Large intestine (tissue), 3 donors: ENCODE data around the gene TSR3. TPM values are rescaled to one million over a fixed set of nuclear protein-coding genes. Genes with fewer than 3 reads are reported as not detected.

Experiments used
- DNase-seq, 2 donors: peaks; one replicate each; pipeline versions ENCODE4 v3.0.0 to v3.0.0-alpha.2; 2013
- H3K27ac ChIP-seq: one replicate; pipeline ENCODE4 v1.5.1; 2013; ENCODE audit warnings: low read length
- H3K27me3 ChIP-seq: 2 replicates; pipeline ENCODE4 v1.6.1; 2013; ENCODE audit warnings: low read length; ENCODE audit not compliant: control insufficient read depth, insufficient read depth
- H3K36me3 ChIP-seq: 2 replicates; pipeline ENCODE4 v1.6.1; 2013; ENCODE audit warnings: low read length; ENCODE audit not compliant: control insufficient read depth, insufficient read depth
- H3K4me1 ChIP-seq: one replicate; pipeline ENCODE4 v1.6.1; 2013; ENCODE audit warnings: low read length; ENCODE audit not compliant: control insufficient read depth, insufficient read depth
- H3K4me3 ChIP-seq: one replicate; pipeline ENCODE4 v1.5.1; 2013; ENCODE audit warnings: low read length
- H3K9me3 ChIP-seq: one replicate; pipeline ENCODE4 v1.6.1; 2013; ENCODE audit warnings: mild to moderate bottlenecking, low read depth, low read length, moderate library complexity; ENCODE audit not compliant: control insufficient read depth
- WGBS: methylation state at CpG from one replicate; pipeline ENCODE4 v1.1.5; 2013; ENCODE audit warnings: low lambda C conversion rate; ENCODE audit not compliant: insufficient coverage; 5-methylcytosine and 5-hydroxymethylcytosine counted together
- polyA plus RNA-seq: library from polyadenylated mRNA; unstranded; fragments of 120-200 nt; gene quantifications from one replicate; pipeline ENCODE4 v1.2.1, GENCODE V29; 2013

The TSR3 gene
- polyA plus RNA-seq, 1 donor, result 40.0 TPM

DNA sequence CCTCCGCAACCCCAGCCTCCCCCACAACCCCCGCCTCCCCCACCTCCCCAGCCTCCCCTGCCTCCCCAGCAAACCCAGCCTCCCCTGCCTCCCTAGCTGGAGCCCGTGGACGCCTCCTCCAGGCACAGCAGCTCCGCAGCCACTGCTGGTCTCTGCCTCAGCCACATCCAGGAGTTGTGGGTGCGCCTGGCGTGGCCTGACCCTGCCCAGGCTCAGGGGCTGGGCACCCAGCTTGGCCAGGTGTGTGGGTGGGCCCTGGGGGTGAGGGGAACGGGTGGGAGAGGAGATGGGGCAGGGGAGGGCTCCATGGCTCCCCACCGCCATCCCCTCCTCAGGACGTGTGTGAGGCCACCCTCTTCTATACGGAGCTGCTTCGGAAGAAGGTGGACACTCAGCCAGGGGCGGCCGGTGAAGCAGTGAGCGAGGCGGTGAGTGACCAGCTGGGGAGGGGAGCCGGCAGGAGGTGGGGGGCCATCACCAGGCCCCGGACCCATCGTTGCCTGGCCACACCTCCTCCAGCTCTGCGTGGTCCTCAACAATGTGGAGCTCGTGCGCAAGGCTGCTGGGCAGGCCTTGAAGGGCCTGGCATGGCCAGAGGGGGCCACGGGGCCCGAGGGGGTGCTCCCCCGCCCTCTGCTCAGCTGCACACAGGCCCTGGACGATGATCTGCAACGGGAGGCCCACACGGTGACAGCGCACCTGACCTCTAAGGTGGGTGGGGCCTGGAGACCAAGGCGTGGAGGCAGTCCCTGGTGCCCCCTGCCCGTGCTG, 5.8 kb downstream of the TSR3 start:
- peaks cover 32% of the 10 kb centered on the region for H3K36me3 ChIP-seq
- H3K4me1 ChIP-seq, result peaks cover 12% of the 10 kb centered on the region
- DNase-seq, result no peak

DNA sequence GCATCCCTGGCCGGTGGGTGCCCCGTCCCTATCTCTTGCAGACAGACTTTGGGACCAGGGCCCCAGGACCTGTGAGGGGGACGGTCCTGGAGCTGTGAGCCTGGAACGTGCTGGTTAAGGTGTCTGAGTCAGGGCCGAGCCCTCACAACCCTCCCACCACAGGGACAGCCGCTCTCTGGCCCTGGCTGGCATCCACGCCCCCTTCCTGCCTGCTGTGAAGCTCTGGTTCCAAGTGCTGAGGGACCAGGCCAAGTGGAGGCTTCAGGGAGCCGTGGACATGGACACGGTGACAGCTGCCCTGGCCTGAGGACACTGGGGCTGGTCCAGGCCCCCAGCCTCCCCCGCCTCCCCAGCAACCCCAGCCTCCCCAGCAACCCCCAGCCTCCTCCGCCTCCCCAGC, 6.6 kb downstream of the TSR3 start:
- no peak for DNase-seq
- WGBS, result no CpG with 5 or more reads among the region's 11 CpGs
- Histone ChIP-seq H3K27me3 (no peaks in the 10 kb centered on the region), H3K9me3 (no peaks in the 10 kb centered on the region), H3K27ac (no peak overlapping the region), H3K4me3 (no peak overlapping the region), H3K36me3 (peaks cover 27% of the 10 kb centered on the region), H3K4me1 (peaks cover 12% of the 10 kb centered on the region)

More for the DNA sequence above, 5.8 kb downstream of the TSR3 start:
- Histone ChIP-seq H3K27ac (no peak overlapping the region), H3K9me3 (no peaks in the 10 kb centered on the region), H3K27me3 (no peaks in the 10 kb centered on the region), H3K4me3 (no peak overlapping the region)
- whole genome bisulfite sequencing, result no CpG with 5 or more reads among the region's 31 CpGs

DNA sequence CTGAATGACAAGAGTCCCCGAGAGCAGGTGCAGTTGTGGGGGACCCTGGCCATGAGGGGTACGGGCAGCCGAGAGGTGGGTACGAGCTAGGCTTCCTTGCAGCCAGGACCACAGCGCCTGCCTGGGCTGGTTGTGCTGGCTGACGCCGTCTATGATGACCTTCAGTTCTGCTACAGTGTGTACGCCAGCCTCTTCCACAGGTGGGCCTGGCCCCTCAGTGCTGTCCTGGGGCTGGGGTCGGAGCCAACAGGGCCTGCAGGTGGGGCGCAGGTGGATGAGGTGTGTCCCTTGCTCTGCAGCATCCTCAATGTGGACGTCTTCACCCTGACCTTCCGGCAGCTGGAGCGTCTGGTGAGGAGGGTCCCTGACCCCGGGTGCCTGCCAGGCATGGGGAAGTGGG, 7.2 kb downstream of the TSR3 start:
- no CpG with 5 or more reads among the region's 14 CpGs for WGBS
- Histone ChIP-seq H3K4me3 (no peak overlapping the region), H3K4me1 (peaks cover 12% of the 10 kb centered on the region), H3K27ac (no peak overlapping the region), H3K9me3 (no peaks in the 10 kb centered on the region), H3K36me3 (peaks cover 21% of the 10 kb centered on the region), H3K27me3 (no peaks in the 10 kb centered on the region)
- no peak for DNase-seq

DNA sequence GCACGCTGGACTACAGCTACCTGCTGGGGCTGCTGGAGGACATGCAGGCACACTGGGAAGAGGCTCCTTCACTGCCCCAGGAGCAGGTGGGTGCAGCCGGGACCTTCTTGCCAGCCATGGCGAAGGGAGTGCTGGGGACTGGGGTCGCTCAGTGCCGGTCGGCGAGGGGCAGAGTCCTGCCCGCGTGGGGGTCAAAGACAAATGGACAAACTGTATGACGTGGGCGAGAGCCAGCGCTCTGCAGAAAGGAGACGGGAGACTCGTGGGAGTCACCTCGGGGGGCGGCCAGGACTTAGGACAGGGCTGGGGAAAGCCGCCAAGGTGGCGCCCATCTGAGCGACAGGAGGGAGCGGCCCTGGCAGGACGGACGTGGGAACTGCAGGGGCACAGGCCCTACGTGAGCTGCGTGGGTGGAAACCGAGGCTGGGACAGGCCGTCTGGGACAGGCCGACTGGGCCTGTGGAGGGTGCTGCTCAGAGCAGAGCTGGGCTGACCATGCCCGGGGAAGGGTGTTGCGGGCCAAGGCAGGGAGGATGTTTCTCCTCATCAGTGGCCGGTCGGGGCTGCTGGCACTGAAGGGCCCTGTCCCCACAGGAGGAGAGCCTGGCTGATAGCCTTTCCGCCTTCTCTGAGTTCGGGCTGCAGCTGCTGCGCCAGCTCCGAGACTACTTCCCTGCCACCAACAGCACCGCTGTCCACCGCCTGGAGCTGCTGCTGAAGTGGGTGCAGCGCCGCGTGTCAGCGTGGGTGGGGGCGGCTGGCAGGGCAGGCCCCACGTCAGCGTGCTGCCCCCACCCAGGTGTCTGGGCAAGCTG, 8.0 kb downstream of the TSR3 start:
- no peak for DNase-seq
- Histone ChIP-seq H3K4me1 (peaks cover 12% of the 10 kb centered on the region), H3K4me3 (peak overlapping the region; percentile 49), H3K27ac (peak overlapping the region; percentile 23), H3K9me3 (no peaks in the 10 kb centered on the region), H3K36me3 (peaks cover 15% of the 10 kb centered on the region), H3K27me3 (no peaks in the 10 kb centered on the region)
- WGBS, result no CpG with 5 or more reads among the region's 44 CpGs

DNA sequence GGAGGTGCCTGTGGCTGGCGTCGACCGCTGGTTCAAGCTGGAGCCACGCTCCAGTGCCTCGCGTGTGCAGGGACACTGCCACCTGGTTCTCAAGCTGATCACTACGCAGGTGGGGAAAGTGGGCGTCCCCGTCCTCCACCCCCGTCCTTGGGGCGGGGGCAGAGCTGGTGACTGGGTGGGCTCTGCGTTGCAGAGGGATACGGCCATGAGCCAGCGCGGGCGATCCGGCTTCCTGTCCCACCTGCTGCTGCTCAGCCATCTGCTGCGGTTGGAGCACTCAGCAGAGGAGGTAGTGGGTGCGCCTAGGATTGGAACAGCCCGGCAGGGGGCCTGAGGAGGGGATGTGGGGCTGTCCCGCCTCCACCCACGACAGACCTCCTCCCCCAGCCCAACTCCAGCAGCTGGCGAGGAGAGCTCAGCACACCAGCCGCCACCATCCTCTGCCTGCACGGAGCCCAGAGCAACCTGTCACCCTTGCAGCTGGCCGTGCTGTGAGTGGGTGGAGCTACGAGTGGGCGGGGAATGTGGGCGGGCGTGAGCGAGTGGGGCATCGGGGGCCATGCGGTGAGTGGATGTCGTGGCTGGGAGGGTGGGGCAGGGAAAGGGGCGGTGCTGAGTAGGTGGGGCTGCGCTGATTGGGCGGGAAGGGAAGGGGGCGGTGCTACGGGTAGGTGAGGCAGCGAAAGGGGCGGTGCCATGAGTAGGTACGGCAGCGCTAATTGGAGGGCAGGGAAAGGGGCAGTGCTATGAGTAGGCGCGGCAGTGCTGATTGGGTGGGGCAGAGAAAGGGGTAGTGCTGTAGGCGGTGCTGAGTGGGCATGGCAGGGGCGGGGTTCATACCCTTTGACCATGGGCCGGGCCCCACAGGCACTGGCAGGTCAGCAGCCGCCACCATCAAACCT, 8.9 kb downstream of the TSR3 start:
- DNase-seq, result peak; percentile 98
- H3K27ac ChIP-seq, result peak overlapping the region; percentile 23
- H3K9me3 ChIP-seq, result no peaks in the 10 kb centered on the region
- no CpG with 5 or more reads among the region's 49 CpGs for WGBS
- H3K36me3 ChIP-seq, result peaks cover 7% of the 10 kb centered on the region
- peak overlapping the region; percentile 49 for H3K4me3 ChIP-seq
- no peaks in the 10 kb centered on the region for H3K27me3 ChIP-seq
- peaks cover 12% of the 10 kb centered on the region for H3K4me1 ChIP-seq

DNA sequence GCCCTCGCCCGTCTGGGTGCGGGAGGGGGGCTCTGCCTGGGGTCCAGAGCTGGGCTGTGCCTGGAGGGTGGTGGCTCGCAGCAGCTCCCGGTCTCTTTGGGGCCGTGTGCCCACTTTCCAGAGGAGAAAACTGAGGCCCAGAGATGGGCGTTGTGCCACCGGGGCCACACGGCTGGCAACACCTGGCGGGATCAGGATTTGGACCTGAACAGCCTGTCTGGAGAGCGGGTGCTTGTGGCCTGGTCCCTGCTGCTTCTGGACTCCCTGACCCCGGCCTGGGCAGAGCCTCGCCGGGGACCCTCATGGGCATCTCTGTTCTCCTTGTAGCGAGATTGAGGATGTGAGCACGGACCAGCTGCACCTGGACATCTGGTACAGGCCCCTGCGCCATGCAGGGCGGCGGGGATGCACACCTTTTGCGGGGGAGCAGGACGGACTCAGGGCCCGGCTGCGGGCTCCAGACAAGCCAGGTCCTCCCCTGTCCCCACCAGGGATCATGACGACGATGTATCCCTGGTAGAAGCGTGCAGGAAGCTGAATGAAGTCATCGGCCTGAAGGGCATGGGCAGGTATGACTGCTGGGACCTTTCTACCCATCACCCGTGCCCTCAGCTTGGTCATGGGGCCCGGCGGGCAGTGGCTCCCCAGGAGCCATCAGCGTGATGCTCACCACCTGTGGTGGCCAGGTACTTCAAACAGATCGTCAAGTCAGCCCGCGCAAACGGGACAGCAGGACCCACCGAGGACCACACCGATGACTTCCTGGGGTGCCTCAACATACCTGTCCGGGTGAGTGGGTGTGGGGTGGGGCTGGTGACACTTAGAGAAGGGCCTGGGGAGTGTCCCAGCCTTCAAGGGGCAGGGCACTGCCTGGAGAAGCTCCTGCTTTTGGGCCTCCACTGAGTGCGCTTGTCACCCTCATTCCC, 9.9 kb downstream of the TSR3 start:
- Histone ChIP-seq H3K27ac (no peak overlapping the region), H3K4me3 (no peak overlapping the region)

DNA sequence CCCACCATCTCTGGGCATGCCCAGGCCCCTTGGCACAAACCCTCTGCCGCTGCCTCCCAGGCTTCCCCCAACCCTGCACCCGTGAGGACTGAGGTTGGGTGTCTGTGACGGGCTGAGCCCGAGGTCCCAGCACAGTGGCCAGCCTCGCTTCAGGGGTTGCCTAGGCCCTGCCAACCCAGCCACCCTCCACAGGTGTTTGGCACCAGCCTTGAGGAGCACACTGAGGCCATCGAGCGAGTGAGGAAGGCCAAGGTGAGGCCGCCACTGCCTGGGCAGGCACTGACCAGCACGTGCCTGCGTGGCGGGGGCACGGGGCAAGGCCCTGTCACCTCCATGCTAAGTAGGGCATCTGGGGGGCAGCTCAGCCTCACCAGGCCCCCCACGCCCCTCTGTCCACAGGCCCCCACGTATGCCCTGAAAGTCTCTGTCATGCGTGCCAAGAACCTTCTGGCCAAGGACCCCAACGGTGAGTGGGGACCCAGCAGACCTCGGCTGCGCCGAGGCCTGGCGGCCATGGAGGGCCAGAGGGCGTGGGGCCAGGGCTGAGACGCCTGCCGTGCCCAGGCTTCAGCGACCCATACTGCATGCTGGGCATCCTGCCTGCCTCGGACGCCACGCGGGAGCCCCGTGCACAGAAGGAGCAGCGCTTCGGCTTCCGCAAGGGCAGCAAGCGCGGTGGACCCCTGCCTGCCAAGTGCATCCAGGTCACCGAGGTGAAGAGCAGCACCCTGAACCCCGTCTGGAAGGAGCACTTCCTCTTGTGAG, 10.8 kb downstream of the TSR3 start:
- Histone ChIP-seq H3K27ac (no peak overlapping the region), H3K4me3 (no peak overlapping the region)

More for the DNA sequence above, 9.9 kb downstream of the TSR3 start:
- Histone ChIP-seq H3K4me1 (peaks cover 12% of the 10 kb centered on the region), H3K36me3 (no peaks in the 10 kb centered on the region), H3K27me3 (peaks cover 6% of the 10 kb centered on the region), H3K9me3 (no peaks in the 10 kb centered on the region)
- DNase-seq, result no peak
- WGBS, result no CpG with 5 or more reads among the region's 39 CpGs

DNA sequence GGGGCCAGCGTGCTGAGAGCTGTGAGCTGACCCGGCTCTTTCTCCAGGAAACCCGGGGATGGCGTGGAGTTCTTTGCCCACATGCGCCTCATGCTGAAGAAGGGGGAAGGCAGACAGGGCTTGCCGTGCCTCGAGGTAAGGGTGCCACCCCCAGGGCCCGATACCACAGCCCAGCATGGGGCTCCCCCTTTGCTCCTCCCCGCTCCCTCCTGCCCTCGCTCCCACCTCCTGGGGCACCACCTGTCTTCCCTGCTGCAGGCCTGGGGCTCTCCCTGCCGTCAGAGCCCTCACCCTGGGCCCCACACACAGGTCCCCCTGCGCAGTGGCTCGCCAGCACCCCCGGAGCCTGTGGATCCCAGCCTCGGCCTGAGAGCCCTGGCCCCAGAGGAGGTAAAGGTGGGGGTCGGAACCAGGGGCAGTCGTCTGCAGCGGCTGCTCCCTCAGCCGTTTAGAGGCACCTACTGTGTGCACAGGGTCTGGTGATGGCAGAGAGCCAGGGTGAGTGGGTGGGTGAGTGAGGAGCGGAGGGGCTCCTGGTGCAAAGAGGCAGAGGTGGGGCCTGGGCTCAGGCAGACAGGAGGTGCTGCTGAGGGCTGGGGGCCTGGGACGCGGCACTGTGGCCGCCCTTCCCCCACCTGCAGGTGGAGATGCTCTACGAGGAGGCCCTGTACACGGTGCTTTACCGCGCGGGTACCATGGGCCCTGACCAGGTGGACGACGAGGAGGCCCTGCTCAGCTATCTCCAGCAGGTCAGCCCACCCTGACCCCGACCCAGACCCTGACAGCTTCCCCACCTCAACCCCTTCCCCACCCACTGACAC, 12.6 kb downstream of the TSR3 start:
- Histone ChIP-seq H3K27ac (no peak overlapping the region), H3K9me3 (peaks cover 6% of the 10 kb centered on the region), H3K27me3 (peaks cover 32% of the 10 kb centered on the region), H3K4me1 (peaks cover 15% of the 10 kb centered on the region), H3K36me3 (no peaks in the 10 kb centered on the region), H3K4me3 (no peak overlapping the region)
- no peak for DNase-seq
- no CpG with 5 or more reads among the region's 31 CpGs for WGBS

More for the DNA sequence above, 10.8 kb downstream of the TSR3 start:
- no peaks in the 10 kb centered on the region for H3K36me3 ChIP-seq
- H3K27me3 ChIP-seq, result peaks cover 13% of the 10 kb centered on the region
- DNase-seq, result no peak
- peaks cover 12% of the 10 kb centered on the region for H3K4me1 ChIP-seq
- no CpG with 5 or more reads among the region's 36 CpGs for WGBS
- H3K9me3 ChIP-seq, result no peaks in the 10 kb centered on the region
